ENCODE results near the gene HSPG2. TPM values are rescaled to one million over a fixed set of nuclear protein-coding genes. Genes with fewer than 3 reads are reported as not detected.
A peak's percentile ranks its signal among the peaks of the same experiment; 100 is the strongest.

HSPG2 gene
- total and polyA plus RNA-seq, 2 of the 8 experiments (the other 6 are each of a cell fraction or from before 2014, with no cell fraction given): 17.8 to 111 TPM

- Histone ChIP-seq H2BK120ac (replicated peaks; ENCODE audit: low read depth, low read length) (no peak overlapping the region), H3K4me3 (ENCODE audit: extremely low read depth in 1 of 4, insufficient read depth in 2 of 4, low read depth in 3 of 4, low read length in 4 of 4) (no peak overlapping the region), H3K79me2 (ENCODE audit: control insufficient read depth in 1 of 2, insufficient read depth in 2 of 2, low read length in 2 of 2) (no peaks in the 10 kb centered on the region; a peak in 1 of 4 replicates), H3K36me3 (ENCODE audit: control insufficient read depth in 2 of 4, insufficient read depth in 4 of 4, low read length in 3 of 4) (no peaks in the 10 kb centered on the region; a peak in 1 of 8 replicates), H4K91ac (replicated peaks; ENCODE audit: insufficient read length, low read length) (no peak overlapping the region), H3K4me2 (ENCODE audit: insufficient read depth in 1 of 2, low read depth in 2 of 2, low read length in 2 of 2) (no peak overlapping the region), H3K27ac (ENCODE audit: low read depth, low read length) (0 out of 2 replicates have a peak overlapping the region, but pooled peaks have one; percentile 5), H3K9ac (replicated peaks in 1 of 4; ENCODE audit: extremely low read depth in 1 of 4, low read depth in 3 of 4, low read length in 3 of 4) (no peak overlapping the region; a peak in 1 of 7 replicates), H3K27me3 (replicated peaks in 1 of 4; ENCODE audit: control insufficient read depth in 3 of 4, extremely low read depth in 1 of 4, insufficient read depth in 3 of 4, low read length in 3 of 4) (no peaks in the 10 kb centered on the region), H3K56ac (replicated peaks; ENCODE audit: insufficient read length, low read depth, low read length) (no peak overlapping the region), H4K5ac (ENCODE audit: insufficient read length, low read depth, low read length) (no peak overlapping the region), H2BK20ac (ENCODE audit: low read length) (no peak overlapping the region), H3K4me1 (replicated peaks in 1 of 4; ENCODE audit: control insufficient read depth in 3 of 4, insufficient read depth in 4 of 4, low read length in 3 of 4) (peaks cover 5 to 14% (median 8%) of the 10 kb centered on the region in 4 experiments; a peak in 6 of 7 replicates), H3K23me2 (ENCODE audit: low read depth, low read length) (peaks cover 2% of the 10 kb centered on the region), H2AFZ (ENCODE audit: low read length) (no peak overlapping the region), H4K8ac (ENCODE audit: extremely low read depth, insufficient read depth, low read length) (no peak overlapping the region), H3K4ac (replicated peaks; ENCODE audit: insufficient read length, low read depth, low read length) (no peak overlapping the region), H3K79me1 (ENCODE audit: low read depth, low read length) (no peaks in the 10 kb centered on the region; the same call in 1 of the 2 replicates), H2BK5ac (ENCODE audit: low read depth, low read length) (0 out of 2 replicates have a peak overlapping the region, but pooled peaks have one; percentile 73), H4K20me1 (replicated peaks in 1 of 2; ENCODE audit: control insufficient read depth in 1 of 2, insufficient read depth in 2 of 2, low read length in 2 of 2) (peaks cover 1 to 6% of the 10 kb centered on the region in 2 experiments), H2BK15ac (ENCODE audit: low read length) (no peak overlapping the region), H3K14ac (ENCODE audit: insufficient read length) (no peak overlapping the region), H2BK12ac (ENCODE audit: low read depth, low read length) (no peak overlapping the region), H3K23ac (ENCODE audit: insufficient read length) (no peak overlapping the region), H3K18ac (ENCODE audit: extremely low read depth, low read length) (no peak overlapping the region), H2AK5ac (ENCODE audit: low read depth, low read length) (no peak overlapping the region), H3K9me3 (ENCODE audit: insufficient read depth in 2 of 2, low read depth in 1 of 2, low read length in 1 of 2) (no peaks in the 10 kb centered on the region)
- CTCF ChIA-PET (ENCODE audit: partially characterized antibody): interaction anchor here (1.1 to 1.9 kb wide), 2 partner anchors 10 to 59 kb away, joined by 3 to 4 read pairs; no protein-coding TSS in a partner anchor
- FAIRE-seq (no peak), DNase-seq (ENCODE audit: low read depth in 1 of 2, low spot score in 2 of 2) (no peak)
- POLR2A ChIA-PET (ENCODE audit: partially characterized antibody): no interaction called here
- 90% methylated on average over 22 of the region's 22 CpGs; no CpG with 5 or more reads in 1 of the 2 experiments for WGBS, 2 experiments (ENCODE audit: extremely low coverage in 1 of 2, insufficient coverage in 1 of 2, insufficient read length in 1 of 2, insufficient replicate concordance in 2 of 2, low coverage in 1 of 2, low lambda C conversion rate in 2 of 2, missing lambda C conversion rate in 1 of 2)
- no peak for TF ChIP-seq SIN3A (conservative IDR thresholded peaks at IDR 0.05 in 1 of 2, IDR thresholded peaks at IDR 0.05 in 1 of 2; ENCODE audit: low read depth in 1 of 2, low read length in 2 of 2)
- TF ChIP-seq ATF2 (IDR thresholded peaks at IDR 0.05; ENCODE audit: low read length): no peak
- TF ChIP-seq CHD1 (IDR thresholded peaks at IDR 0.05; ENCODE audit: low read depth, low read length): no peak
- no peak for TF ChIP-seq CBX8 (IDR thresholded peaks at IDR 0.05; ENCODE audit: borderline replicate concordance, low read depth, low read length)
- TF ChIP-seq SRF (IDR thresholded peaks at IDR 0.05; ENCODE audit: low read depth, low read length): no peak
- no peak for TF ChIP-seq TEAD4 (IDR thresholded peaks at IDR 0.05; ENCODE audit: low read depth, low read length)
Measured at GRCh38 chr1:21904704-21905520, 32.2 kb downstream of the HSPG2 start.
